K562 (cell line): Measurements from ENCODE around the gene ZBTB24. TPM values are rescaled to one million over a fixed set of nuclear protein-coding genes. Genes with fewer than 3 reads are reported as not detected.

Experiments
- ATAC-seq: fragments of 200-7000 bp; cut with Tn5 transposase; 3 replicates; pipeline ENCODE4 v1.9.1; 2020; ENCODE audit warnings: moderate library complexity
- BruUV-seq: library from RNA; stranded (reverse); fragments of 400-500 nt; replicated peaks from 2 replicates; lab custom pipeline; 2021; lab: Mats Ljungman, UMichigan
- CTCF ChIA-PET: fragments of 300-600 bp; formaldehyde crosslinking; extraction: SDS; loops from one replicate; lab custom pipeline; 2021; ENCODE audit warnings: low intra/inter-chr PET ratio; lab: Yijun Ruan, JAX
- POLR2A ChIA-PET: fragments of 300-600, 350-650 bp; sonication (Branson Sonifier 250); formaldehyde crosslinking; extraction: SDS; loops from one replicate; lab custom pipeline; 2021; ENCODE audit warnings: antibody characterized with exemption, inconsistent platforms; lab: Yijun Ruan, JAX
- DNase-seq, 4 experiments: peaks; one replicate each; pipeline versions ENCODE4 v3.0.0 to v3.0.0-alpha.2; 2011 to 2018; ENCODE audit warnings: low spot score in 3 of 4, mixed read lengths in 3 of 4; ENCODE audit errors: extremely low read depth in 1 of 4
- FAIRE-seq: peaks from 2 replicates; lab custom pipeline; 2011; peaks lifted over from hg19 to GRCh38; lab: Jason Lieb, UNC
- H2AFZ ChIP-seq: 2 replicates; pipeline ENCODE4 v1.6.0; 2011; ENCODE audit warnings: low read depth, low read length, control low read depth, inconsistent platforms
- H3K27ac ChIP-seq: fragments of 200-600 bp; 3 replicates; pipeline ENCODE4 v1.8.0; 2011; ENCODE audit warnings: low read depth, mild to moderate bottlenecking, control low read depth, inconsistent platforms, low read length, moderate library complexity, mixed read lengths; ENCODE audit errors: extremely low read depth
- H3K27me3 ChIP-seq, 2 experiments: fragments of 300-600 bp in 1 of 2; 2 replicates in 1 of 2; 3 replicates in 1 of 2; pipeline versions ENCODE4 v1.6.0 to v1.8.0; 2011; ENCODE audit warnings: inconsistent platforms in 2 of 2, low read length in 2 of 2, mild to moderate bottlenecking in 1 of 2, mixed read lengths in 1 of 2, moderate library complexity in 1 of 2; ENCODE audit not compliant: control insufficient read depth in 2 of 2, insufficient read depth in 2 of 2
- H3K36me3 ChIP-seq: fragments of 300-600 bp; 3 replicates; pipeline ENCODE4 v1.8.0; 2011; ENCODE audit warnings: mild to moderate bottlenecking, low read length, inconsistent platforms; ENCODE audit not compliant: control insufficient read depth, insufficient read depth
- H3K4me1 ChIP-seq, 2 experiments: fragments of 200-600 bp in 1 of 2; replicated peaks in 1 of 2; 2 replicates in 1 of 2; 3 replicates in 1 of 2; pipeline versions ENCODE4 v1.5.1 to v1.8.0; 2011; ENCODE audit warnings: inconsistent platforms in 2 of 2, low read length in 2 of 2, mild to moderate bottlenecking in 1 of 2, mixed read lengths in 1 of 2, moderate library complexity in 1 of 2; ENCODE audit not compliant: control insufficient read depth in 2 of 2, insufficient read depth in 2 of 2
- H3K4me2 ChIP-seq: 2 replicates; pipeline ENCODE4 v1.6.1; 2011; ENCODE audit warnings: low read length, control low read depth, inconsistent platforms, mixed read lengths; ENCODE audit not compliant: insufficient read depth
- H3K4me3 ChIP-seq: fragments of 200-600 bp; sonication (generic), shearing (Covaris generic); 2 replicates; pipeline ENCODE4 v1.5.1; 2016; ENCODE audit warnings: control low read depth, inconsistent platforms
- H3K79me2 ChIP-seq: fragments of 200-600 bp; 3 replicates; pipeline ENCODE4 v1.8.0; 2011; ENCODE audit warnings: low read length, inconsistent platforms; ENCODE audit not compliant: control insufficient read depth, insufficient read depth
- H3K9ac ChIP-seq, 2 experiments: 2 replicates each; pipeline versions ENCODE4 v1.6.0 to v1.6.1; 2011; ENCODE audit warnings: low read depth in 2 of 2, low read length in 2 of 2, control low read depth in 1 of 2, inconsistent platforms in 1 of 2, mild to moderate bottlenecking in 1 of 2, mixed read lengths in 1 of 2; ENCODE audit not compliant: insufficient read depth in 1 of 2
- H3K9me1 ChIP-seq: one replicate; pipeline ENCODE4 v1.6.0; 2011; ENCODE audit warnings: inconsistent platforms, mild to moderate bottlenecking, low read length, moderate library complexity; ENCODE audit not compliant: control insufficient read depth, insufficient read depth
- H3K9me3 ChIP-seq: replicated peaks from 2 replicates; pipeline ENCODE4 v1.5.1; 2011; ENCODE audit warnings: low read depth, low read length, inconsistent platforms; ENCODE audit not compliant: control insufficient read depth, insufficient read depth
- H4K20me1 ChIP-seq: replicated peaks from 2 replicates; pipeline ENCODE4 v1.6.1; 2011; ENCODE audit warnings: low read length, inconsistent platforms, mixed read lengths; ENCODE audit not compliant: control insufficient read depth, insufficient read depth
- CXXC5 ChIP-seq: fragments of 250-450 bp; sonication (Bioruptor Pico); IDR thresholded peaks from 2 replicates; pipeline ENCODE4 v1.8.0; 2022; ENCODE audit warnings: inconsistent platforms, mild to moderate bottlenecking, moderate library complexity
- DPF2 ChIP-seq: fragments of 450-650 bp; IDR thresholded peaks from 2 replicates; pipeline ENCODE4 v1.6.1; 2016
- GABPA ChIP-seq: fragments of 200-800 bp; sonication (Bioruptor generic); conservative IDR thresholded peaks from 2 replicates; pipeline ENCODE4 v1.6.1; 2016; ENCODE audit warnings: low read depth, missing genetic modification characterization, missing compliant biosample characterization
- GABPB1 ChIP-seq: sonication (generic); formaldehyde crosslinking; IDR thresholded peaks from 2 replicates; pipeline ENCODE4 v1.8.0; 2022; ENCODE audit warnings: mild to moderate bottlenecking, missing genetic modification reagents
- NR2C1 ChIP-seq, 2 experiments: fragments of 450-650 bp; IDR thresholded peaks; 2 replicates each; pipeline ENCODE4 v1.6.1; 2017; ENCODE audit warnings: mild to moderate bottlenecking in 2 of 2, antibody characterized with exemption in 1 of 2, inconsistent platforms in 1 of 2, missing compliant biosample characterization in 1 of 2, missing genetic modification characterization in 1 of 2
- PRPF4 ChIP-seq: fragments of 200-400 bp; formaldehyde crosslinking; IDR thresholded peaks from one replicate; pipeline ENCODE4 v1.6.1; 2017; ENCODE audit warnings: low read length, low read depth, mild to moderate bottlenecking; ENCODE audit not compliant: insufficient read depth, poor library complexity, severe bottlenecking
- RBFOX2 ChIP-seq: fragments of 200-400 bp; formaldehyde crosslinking; IDR thresholded peaks from 2 replicates; pipeline ENCODE4 v1.6.1; 2017; ENCODE audit warnings: low read depth, mild to moderate bottlenecking, low read length, moderate library complexity
- RBM39 ChIP-seq: fragments of 200-400 bp; formaldehyde crosslinking; optimal IDR thresholded peaks from 2 replicates; pipeline ENCODE3; 2018; ENCODE audit warnings: low read depth, low read length
- SFPQ ChIP-seq: fragments of 200-400 bp; formaldehyde crosslinking; IDR thresholded peaks from 2 replicates; pipeline ENCODE4 v1.6.1; 2017; ENCODE audit warnings: mild to moderate bottlenecking, low read depth, low read length, moderate library complexity
- TFAP4 ChIP-seq: sonication (generic); formaldehyde crosslinking; IDR thresholded peaks from 2 replicates; pipeline ENCODE4 v1.8.0; 2022; ENCODE audit warnings: missing genetic modification reagents, mild to moderate bottlenecking, moderate library complexity, borderline replicate concordance
- ZNF146 ChIP-seq: IDR thresholded peaks from one replicate; pipeline ENCODE4 v1.6.1; 2018; ENCODE audit warnings: missing compliant biosample characterization; ENCODE audit not compliant: unreplicated experiment
- ZNF592 ChIP-seq: fragments of 450-650 bp; IDR thresholded peaks from 2 replicates; pipeline ENCODE4 v1.6.1; 2017; ENCODE audit warnings: antibody characterized with exemption, mild to moderate bottlenecking
- ZNF740 ChIP-seq, 3 experiments: fragments of 200-800 bp in 1 of 3; sonication (Bioruptor generic) in 1 of 3; sonication (generic) in 1 of 3; formaldehyde crosslinking in 1 of 3; IDR thresholded peaks; 2 replicates each; pipeline versions ENCODE4 v1.6.1 to v1.8.0; 2016 to 2022; ENCODE audit warnings: mild to moderate bottlenecking in 2 of 3, missing compliant biosample characterization in 2 of 3, missing genetic modification characterization in 2 of 3, missing genetic modification reagents in 1 of 3
- WGBS: fragments of 100-300 bp; shearing (Covaris generic); methylation state at CpG from one replicate; pipeline ENCODE4 v1.1.6; 2016; ENCODE audit warnings: low coverage, mixed read lengths; ENCODE audit not compliant: insufficient coverage; ENCODE audit errors: missing lambda C conversion rate; 5-methylcytosine and 5-hydroxymethylcytosine counted together
- in situ Hi-C: fragments of 300-500 bp; cut with MboI; formaldehyde crosslinking; loops from 4 replicates; pipeline ENCODE4 v1.15.0; 2018; ENCODE audit warnings: inconsistent platforms, mixed read lengths
- intact Hi-C: fragments of 100-400 bp; cut with micrococcal nuclease; formaldehyde crosslinking; loops from 2 replicates; pipeline ENCODE4 v1.14.2; 2022
- polyA plus RNA-seq, 8 experiments: library from polyadenylated mRNA; depleted of rRNA in 4 of 8; stranded (reverse) in 5 of 8; unstranded in 3 of 8; fragments of >200 nt; fragmentation: Nextera tagmentation in 2 of 8; fragmentation: Illumina TruSeq in 1 of 8; extraction: Ambion mirVana in 2 of 8; extraction: Trizol in 1 of 8; gene quantifications; 2 replicates each; pipeline versions ENCODE4 v1.2.1 to v1.2.3, GENCODE V29; 2011 to 2014; ENCODE audit warnings: inconsistent platforms in 1 of 8, missing spikeins in 1 of 8
- total RNA-seq, 7 experiments: library from RNA; depleted of rRNA in 6 of 7; stranded (reverse); fragments of >200 nt in 6 of 7; fragmentation: Illumina TruSeq in 2 of 7; extraction: Trizol in 2 of 7; gene quantifications; 2 replicates each; pipeline versions ENCODE4 v1.2.1 to v1.2.3, GENCODE V29; 2011 to 2021; ENCODE audit warnings: low replicate concordance in 1 of 7

Gene ZBTB24
- total and polyA plus RNA-seq, 9 of the 15 experiments (the other 6 are each of a cell fraction or from before 2014, with no cell fraction given) = 2.0 to 16.7 (median 8.3) TPM

- Histone ChIP-seq H3K4me2 (peak overlapping the region; percentile 29; the same call in 1 of the 2 replicates), H3K79me2 (peaks cover 16% of the 10 kb centered on the region), H3K9me3 (no peaks in the 10 kb centered on the region), H3K9ac (peak overlapping the region in 1 of 2 experiments; percentile 84; a peak in 3 of 4 replicates), H3K27me3 (no peaks in the 10 kb centered on the region), H3K27ac (peak overlapping the region; percentile 41), H2AFZ (0 out of 2 replicates have a peak overlapping the region, but pooled peaks have one; percentile 12), H3K4me1 (peaks cover 18 to 49% of the 10 kb centered on the region in 2 experiments; a peak in 4 of 5 replicates), H4K20me1 (no peaks in the 10 kb centered on the region), H3K9me1 (no peaks in the 10 kb centered on the region), H3K4me3 (no peak overlapping the region), H3K36me3 (peaks cover 50% of the 10 kb centered on the region)
- BruUV-seq = no TSS peak
- peak; percentile 63 for ATAC-seq
- WGBS = 51% methylated on average over 6 of the region's 15 CpGs
- FAIRE-seq = peak; percentile 44
- peak; percentile 45 to 70 (median 59) for DNase-seq
- intact Hi-C loops (no loop called here), in situ Hi-C loops (no loop called here)
- POLR2A ChIA-PET = interaction anchor here (0.6 to 9.8 kb wide), 7 partner anchors 8 to 265 kb away, joined by 3 to 92 read pairs (median 3); partner anchors contain the start of genes MICAL1 and ZBTB24
- CTCF ChIA-PET = no interaction called here
- no peak for TF ChIP-seq SFPQ
- no peak for TF ChIP-seq DPF2
- peak; percentile 93 for TF ChIP-seq NR2C1 (IDR thresholded peaks at IDR 0.05)
- peak; percentile 95 for TF ChIP-seq NR2C1 (tag; IDR thresholded peaks at IDR 0.05)
- TF ChIP-seq ZNF146 (CRISPR knock-in tag) = peak; percentile 6
- no peak for TF ChIP-seq RBM39
- peak; percentile 70 for TF ChIP-seq ZNF592
- TF ChIP-seq TFAP4 (CRISPR knock-in tag) = peak; percentile 71
- no peak for TF ChIP-seq ZNF740 (CRISPR knock-in tag; IDR thresholded peaks at IDR 0.05)
- no peak for TF ChIP-seq ZNF740 (tag; IDR thresholded peaks at IDR 0.05)
- peak; percentile 29 for TF ChIP-seq CXXC5 (CRISPR knock-in tag)
- peak; percentile 63 for TF ChIP-seq RBFOX2
- no peak for TF ChIP-seq PRPF4
- peak; percentile 49 for TF ChIP-seq GABPA (tag)
- TF ChIP-seq GABPB1 = peak; percentile 83
These were observed 36.9 kb downstream of the ZBTB24 start for GRCh38 chr6:109446072-109446471.
